Upper lobe of right lung (tissue), 1 donor: ENCODE data around the gene CSKMT. TPM values are rescaled to one million over a fixed set of nuclear protein-coding genes. Genes with fewer than 3 reads are reported as not detected.
"Not testable (repeated sequence)": the region's sequence is repeated elsewhere in the genome, so short reads cannot be mapped to it uniquely, and the experiment has no call there.

Experiments used
- ATAC-seq: fragments of 200-7000 bp; cut with Tn5 transposase; one replicate; pipeline ENCODE4 v1.9.1; 2020; ENCODE audit warnings: mild to moderate bottlenecking, moderate library complexity
- DNase-seq: peaks from one replicate; pipeline ENCODE4 v3.0.0-alpha.2; 2020
- H3K27ac ChIP-seq: fragments of 200-600 bp; one replicate; pipeline ENCODE4 v1.8.0; 2022
- H3K27me3 ChIP-seq: fragments of 200-600 bp; one replicate; pipeline ENCODE4 v1.8.0; 2022; ENCODE audit warnings: mild to moderate bottlenecking
- H3K36me3 ChIP-seq: fragments of 200-600 bp; one replicate; pipeline ENCODE4 v1.8.0; 2022
- H3K4me1 ChIP-seq: fragments of 200-600 bp; one replicate; pipeline ENCODE4 v1.8.0; 2022
- H3K4me3 ChIP-seq: fragments of 200-600 bp; one replicate; pipeline ENCODE4 v1.8.0; 2022; ENCODE audit warnings: mild to moderate bottlenecking
- H3K9me3 ChIP-seq: fragments of 200-600 bp; one replicate; pipeline ENCODE4 v1.8.0; 2022
- CTCF ChIP-seq: fragments of 200-600 bp; IDR thresholded peaks from one replicate; pipeline ENCODE4 v1.8.0; 2022; ENCODE audit warnings: antibody characterized with exemption
- intact Hi-C: fragments of 100-400 bp; cut with DNase I; formaldehyde crosslinking; loops from one replicate; pipeline ENCODE4 v1.11.0; 2022
- total RNA-seq: library from RNA; stranded (reverse); fragmentation: NEBNext Ultra II Directional; extraction: Animal tissue kit (Norgen Biotek cat#: 25700); gene quantifications from one replicate; pipeline ENCODE4 v1.2.1, GENCODE V29; 2021
- donor health status: DM: no; HTN: yes; CAD: no; lungs with severe emphysema.

Gene CSKMT
- total RNA-seq, 1 donor from 2014 or later = 14.6 TPM

GRCh38 chr11:62688491-62688890 is 23.4 kb downstream of the CSKMT start:
- TF ChIP-seq CTCF = no peak
- intact Hi-C loops = no loop called here
- Histone ChIP-seq H3K9me3 (no peaks in the 10 kb centered on the region), H3K36me3 (peaks cover 32% of the 10 kb centered on the region), H3K4me1 (no peaks in the 10 kb centered on the region), H3K27me3 (peaks cover 9% of the 10 kb centered on the region), H3K4me3 (peak overlapping the region; percentile 19), H3K27ac (no peak overlapping the region)
- ATAC-seq (no peak), DNase-seq (no peak)

GRCh38 chr11:62689421-62690183 is 24.5 kb downstream of the CSKMT start, which contains the start of gene LRRN4CL:
Gene LRRN4CL (minus strand): TSS chr11:62689530. CDS start chr11:62688508, 1,022 bp downstream.
- ATAC-seq (peak; percentile 24), DNase-seq (no peak)
- no peaks in the 10 kb centered on the region for H3K9me3 ChIP-seq
- intact Hi-C loops = no loop called here
- H3K27me3 ChIP-seq = peaks cover 9% of the 10 kb centered on the region
- H3K36me3 ChIP-seq = peaks cover 34% of the 10 kb centered on the region
- H3K27ac ChIP-seq = peak within 1 kb of the TSS; percentile 36
- no peaks in the 10 kb centered on the region for H3K4me1 ChIP-seq
- H3K4me3 ChIP-seq = peak within 1 kb of the TSS; percentile 19
- no peak for TF ChIP-seq CTCF

GRCh38 chr11:62693624-62694023 is 28.5 kb downstream of the CSKMT start:
- H3K9me3 ChIP-seq, intact Hi-C loops, H3K27me3 ChIP-seq, DNase-seq, H3K4me1 ChIP-seq, ATAC-seq, H3K4me3 ChIP-seq, H3K27ac ChIP-seq: not testable (repeated sequence)
- H3K36me3 ChIP-seq = peaks cover 34% of the 10 kb centered on the region

- intact Hi-C loops = no loop called here
- H3K27ac ChIP-seq = no peak overlapping the region
Measured at GRCh38 chr11:62694455-62695167, 29.5 kb downstream of the CSKMT start.

GRCh38 chr11:62702246-62702645 is 37.1 kb downstream of the CSKMT start:
- DNase-seq (peak; percentile 47), ATAC-seq (peak; percentile 3)
- Histone ChIP-seq H3K36me3 (peaks cover 13% of the 10 kb centered on the region), H3K4me1 (peaks cover 17% of the 10 kb centered on the region), H3K27me3 (no peaks in the 10 kb centered on the region), H3K4me3 (no peak overlapping the region), H3K9me3 (no peaks in the 10 kb centered on the region), H3K27ac (no peak overlapping the region)
- intact Hi-C loops = no loop called here
- TF ChIP-seq CTCF = no peak

More at GRCh38 chr11:62694455-62695167, 29.5 kb downstream of the CSKMT start:
- Histone ChIP-seq H3K27me3 (no peaks in the 10 kb centered on the region), H3K36me3 (peaks cover 34% of the 10 kb centered on the region), H3K9me3 (no peaks in the 10 kb centered on the region), H3K4me3 (no peak overlapping the region), H3K4me1 (no peaks in the 10 kb centered on the region)
- DNase-seq (peak; percentile 82), ATAC-seq (peak; percentile 94)
- peak; percentile 87 for TF ChIP-seq CTCF

GRCh38 chr11:62703921-62704320 is 38.8 kb downstream of the CSKMT start:
- H3K27me3 ChIP-seq, H3K27ac ChIP-seq, ATAC-seq, H3K9me3 ChIP-seq, intact Hi-C loops, H3K4me3 ChIP-seq: not testable (repeated sequence)
- peaks cover 13% of the 10 kb centered on the region for H3K36me3 ChIP-seq
- DNase-seq = peak; percentile 63
- peaks cover 29% of the 10 kb centered on the region for H3K4me1 ChIP-seq
